ENCODE data around the gene CAVIN1.
"Not testable (repeated sequence)": the region's sequence is repeated elsewhere in the genome, so short reads cannot be mapped to it uniquely, and the experiment has no call there.

Gene CAVIN1

DNA sequence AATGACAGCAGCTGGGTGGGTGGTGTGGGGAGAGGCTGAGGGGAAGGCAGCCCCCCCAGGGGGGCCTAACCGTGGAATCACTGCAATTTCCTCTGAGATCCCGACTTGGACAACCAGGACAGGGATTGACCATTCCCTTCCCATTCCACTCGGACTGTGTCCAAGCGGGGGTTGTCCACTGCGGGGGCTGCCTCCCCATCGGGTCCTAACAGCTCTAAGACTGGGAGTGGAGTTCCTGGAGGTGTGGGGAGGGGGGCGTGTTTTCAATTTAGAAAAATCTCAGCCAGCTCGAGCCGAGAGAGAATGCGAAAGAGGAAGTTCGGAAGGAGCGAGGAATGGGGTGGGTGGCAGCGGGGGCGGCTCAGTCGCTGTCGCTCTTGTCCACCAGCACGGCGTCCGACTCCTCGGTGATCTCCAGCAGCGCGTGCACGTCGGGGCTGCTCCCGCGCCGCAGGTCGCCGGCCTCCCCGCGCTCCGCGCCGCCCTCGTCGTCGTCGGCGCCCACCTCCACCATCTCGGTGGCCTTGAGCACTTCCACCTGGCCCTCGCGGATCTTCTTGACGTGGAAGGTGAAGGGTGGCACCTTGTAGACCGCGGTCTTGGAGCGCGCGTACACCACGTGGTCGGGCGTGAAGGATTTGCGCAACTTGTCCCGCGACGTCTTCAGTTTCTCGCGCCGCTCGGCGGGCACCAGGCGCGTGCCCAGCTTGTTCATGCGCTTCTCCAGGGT, 18.6 kb downstream of the CAVIN1 start:
- DNase-seq: no peak

DNA sequence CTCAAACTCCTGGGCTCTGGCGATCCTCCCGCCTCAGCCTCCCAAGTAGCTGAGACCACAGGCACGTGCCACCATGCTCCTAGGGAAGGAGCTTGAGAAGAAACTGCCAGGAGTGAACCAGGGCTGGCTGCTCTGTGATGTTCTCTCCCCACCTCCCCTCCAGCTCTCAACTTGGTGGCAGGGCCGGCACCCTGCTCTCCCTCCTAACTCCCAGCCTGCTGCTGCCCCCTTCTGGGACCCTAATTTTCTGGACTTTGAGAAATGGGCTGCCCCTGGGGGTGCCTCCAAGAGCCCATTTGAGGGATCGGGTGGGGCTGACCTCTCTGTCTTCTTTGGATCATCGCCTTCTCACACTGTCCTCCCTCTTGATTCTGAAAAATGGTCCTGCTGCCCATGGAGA, 19.9 kb downstream of the CAVIN1 start:
- peak; percentile 73 for DNase-seq

GRCh38 chr17:42402117-42402516, 20.9 kb downstream of the CAVIN1 start:
- DNase-seq: peak; percentile 52

DNA sequence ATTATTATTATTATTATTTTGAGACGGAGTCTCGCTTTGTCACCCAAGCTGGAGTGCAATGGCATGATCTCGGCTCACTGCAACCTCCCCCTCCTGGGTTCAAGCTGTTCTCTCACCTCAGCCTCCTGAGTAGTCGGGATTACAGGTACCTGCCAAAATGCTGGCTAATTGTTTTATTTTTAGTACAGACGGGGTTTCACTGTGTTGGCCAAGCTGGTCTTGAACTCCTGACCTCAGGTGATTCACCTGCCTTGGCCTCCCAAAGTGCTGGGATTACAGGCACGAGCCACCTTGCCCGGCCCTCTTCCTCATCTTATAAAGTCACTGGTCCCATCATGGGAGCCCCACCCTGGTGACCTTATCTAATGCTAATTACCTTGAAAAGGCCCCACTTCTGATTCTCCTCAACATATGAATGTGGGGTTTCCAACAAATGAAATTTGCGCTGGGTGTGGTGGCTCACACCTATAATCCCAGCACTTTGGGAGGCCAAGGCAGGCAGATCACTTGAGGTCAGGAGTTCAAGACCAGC, 22.1 kb downstream of the CAVIN1 start:
- DNase-seq: not testable (repeated sequence)

GRCh38 chr17:42399948-42400843, 22.9 kb downstream of the CAVIN1 start:
- DNase-seq: no peak

GRCh38 chr17:42399121-42399520, 23.9 kb downstream of the CAVIN1 start:
- peak; percentile 94 for DNase-seq

- not testable (repeated sequence) for DNase-seq
Measured at GRCh38 chr17:42395601-42396000, 27.5 kb downstream of the CAVIN1 start.

DNA sequence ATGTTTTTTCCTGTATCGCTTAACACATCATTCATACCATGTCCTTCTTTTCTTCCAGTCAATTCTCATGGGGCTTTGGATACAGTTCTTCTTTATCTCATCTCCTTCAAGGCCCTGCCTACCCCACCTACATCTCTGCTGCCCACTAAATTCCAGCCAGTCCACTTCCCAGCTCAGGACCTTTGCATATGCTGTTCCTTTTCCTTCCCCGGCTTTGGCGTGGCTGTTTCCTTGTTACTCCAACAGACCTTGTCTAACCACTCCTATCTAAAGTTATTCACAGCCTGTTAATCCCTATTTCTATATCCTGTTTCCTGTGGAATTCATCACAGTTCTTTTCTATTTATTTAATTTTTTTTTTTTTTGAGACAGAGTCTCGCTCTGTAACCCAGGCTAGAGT, 28.2 kb downstream of the CAVIN1 start:
- DNase-seq: no peak

DNA sequence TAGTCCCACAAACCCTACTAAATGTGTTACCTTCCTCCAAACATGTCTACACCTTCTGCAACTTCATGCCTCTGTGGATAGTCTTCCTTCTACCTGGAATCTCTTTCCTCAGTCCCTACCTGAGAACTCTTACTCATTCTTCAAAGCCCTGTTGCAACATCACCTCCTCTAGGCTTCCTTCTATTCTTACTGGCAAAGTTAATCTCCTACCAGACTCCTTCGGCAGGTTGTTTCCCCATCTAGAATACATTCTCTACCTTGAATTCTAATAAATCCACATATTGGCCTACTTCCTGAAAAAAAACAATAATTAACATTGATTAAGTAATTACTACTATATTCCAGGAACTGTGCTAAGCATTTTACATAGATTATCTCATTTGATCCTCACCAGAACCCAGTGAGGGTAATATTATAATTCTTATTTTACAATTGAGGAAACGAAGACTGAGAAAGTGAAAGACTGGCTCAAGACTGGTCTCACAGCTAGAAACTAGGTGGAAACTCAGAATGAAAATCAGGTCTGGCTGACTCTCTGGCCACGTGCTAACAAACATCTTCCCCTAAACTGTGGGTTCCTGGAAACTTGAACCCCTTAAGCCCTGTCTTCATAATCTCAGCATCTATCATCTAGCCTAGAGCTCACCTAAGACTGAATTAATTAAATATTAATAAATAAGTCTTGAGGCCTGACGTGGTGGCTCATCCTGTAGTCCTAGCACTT, 30.2 kb downstream of the CAVIN1 start:
- DNase-seq: no peak

GRCh38 chr17:42391439-42391838, 31.6 kb downstream of the CAVIN1 start:
- DNase-seq: not testable (repeated sequence)

- DNase-seq: no peak
Measured at GRCh38 chr17:42389899-42390298, 33.2 kb downstream of the CAVIN1 start.

GRCh38 chr17:42389135-42389417, 34.0 kb downstream of the CAVIN1 start:
- no peak for DNase-seq

- peak; percentile 100 for DNase-seq
Measured at GRCh38 chr17:42388381-42389134, 34.5 kb downstream of the CAVIN1 start, which contains the start of gene STAT3. Gene STAT3 (minus strand): TSS chr17:42388442. CDS start chr17:42348516, 39,926 bp downstream.

GRCh38 chr17:42387661-42388380, 35.2 kb downstream of the CAVIN1 start:
- DNase-seq: peak; percentile 95

DNA sequence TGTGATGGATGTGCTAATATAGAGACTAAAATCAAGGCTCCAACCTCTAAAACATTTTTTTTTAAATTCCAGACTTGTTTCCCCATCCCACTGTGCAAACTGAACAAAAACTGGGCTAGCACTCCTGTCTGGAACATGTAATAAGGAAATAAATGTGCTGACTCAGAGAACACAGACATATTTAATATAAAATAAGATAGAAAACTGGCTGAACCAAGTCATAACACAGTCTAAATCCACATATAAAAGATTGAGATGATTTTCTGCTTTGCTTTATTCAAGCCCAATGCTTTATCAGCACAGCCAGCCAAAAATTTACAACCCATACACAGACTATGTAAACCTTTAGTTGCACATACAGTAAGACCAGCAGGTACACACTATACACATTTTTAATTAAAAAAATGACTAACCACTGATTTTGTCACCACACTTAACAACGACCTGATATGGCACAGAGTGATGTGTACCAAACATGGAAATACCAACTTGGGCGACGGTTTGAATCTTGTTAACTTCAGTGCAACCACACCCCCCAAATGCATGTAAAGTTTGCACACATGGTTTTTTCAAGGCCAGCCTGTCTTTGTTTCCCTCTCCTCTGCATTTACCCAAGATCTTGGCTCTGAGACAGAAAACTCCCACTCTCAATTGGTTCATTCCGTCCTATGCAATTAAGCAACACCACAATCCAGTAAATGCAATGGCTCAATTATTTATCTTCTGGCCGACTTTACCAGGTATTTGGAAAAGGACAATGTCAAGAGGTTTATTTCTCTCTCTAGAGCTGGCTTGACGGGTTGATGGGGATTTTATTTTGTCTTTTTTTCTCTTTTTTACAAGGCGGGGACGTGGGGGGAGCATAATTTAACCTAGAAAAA, 36.0 kb downstream of the CAVIN1 start:
- peak; percentile 87 for DNase-seq

DNA sequence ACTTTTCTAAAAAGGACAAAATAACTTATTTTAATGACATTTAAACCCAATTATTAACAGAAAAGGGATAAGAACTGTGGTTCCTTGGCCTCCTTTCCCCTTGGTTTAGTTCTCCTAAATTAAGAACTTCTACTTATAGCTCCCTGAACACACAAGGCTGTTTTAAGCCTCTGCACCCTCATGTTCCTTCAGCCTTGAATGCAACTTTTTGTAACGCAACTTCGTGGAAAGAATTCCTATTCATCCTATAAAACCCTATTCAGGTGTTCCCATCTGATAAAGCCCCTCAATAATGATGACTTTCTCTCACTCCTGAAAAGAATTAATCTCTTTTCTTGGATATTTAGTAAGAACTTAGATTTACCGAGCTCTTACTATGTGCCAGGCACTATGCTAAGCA, 41.2 kb downstream of the CAVIN1 start:
- no peak for DNase-seq

DNA sequence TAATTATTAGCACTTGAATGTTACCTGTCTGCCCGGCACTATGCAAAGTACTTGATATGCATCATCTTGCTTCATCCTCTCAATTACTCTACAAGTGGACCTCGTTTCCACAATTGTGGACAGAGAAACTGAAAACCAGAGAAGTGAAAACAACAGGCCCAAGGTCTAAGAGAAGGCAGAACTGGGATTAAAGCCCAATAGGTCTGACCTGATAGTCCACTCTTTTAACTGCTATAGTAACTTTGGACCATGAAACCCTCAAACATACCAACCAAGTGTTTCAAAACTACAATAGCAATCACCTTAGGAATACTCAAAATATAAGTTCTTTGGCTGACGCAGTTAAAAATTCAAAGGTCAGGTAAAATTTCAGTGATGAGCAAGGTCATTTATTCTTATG, 42.1 kb downstream of the CAVIN1 start:
- no peak for DNase-seq

DNA sequence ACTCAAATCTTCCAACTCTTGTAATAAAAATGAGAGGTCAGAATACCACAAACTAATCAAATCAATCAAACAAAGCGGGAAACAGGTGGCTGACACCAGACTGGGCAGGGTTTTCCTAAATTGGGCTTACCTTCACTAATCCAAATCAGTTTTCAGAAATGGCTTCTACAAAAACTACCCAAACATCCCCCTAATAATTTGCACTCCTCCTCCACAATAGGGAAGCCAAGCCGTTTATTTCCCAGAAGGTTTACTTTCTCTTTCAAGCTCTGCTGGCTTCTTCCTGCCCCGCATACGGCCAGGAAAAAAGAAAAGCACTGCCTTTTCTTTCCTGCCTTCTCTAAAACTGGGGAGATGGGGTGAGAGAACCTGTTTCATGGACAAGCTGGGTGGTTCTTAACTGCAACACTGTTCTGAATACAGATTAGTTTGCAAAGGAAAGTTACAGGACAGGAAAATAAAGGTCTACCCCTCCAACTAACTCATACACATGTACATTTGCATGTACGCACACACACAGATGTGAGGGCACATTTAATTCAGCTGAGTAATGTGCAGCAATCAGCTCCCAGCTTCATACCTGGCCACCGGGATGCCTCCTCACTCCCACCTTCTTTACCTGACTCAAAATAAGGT, 44.0 kb downstream of the CAVIN1 start:
- peak; percentile 73 for DNase-seq

DNA sequence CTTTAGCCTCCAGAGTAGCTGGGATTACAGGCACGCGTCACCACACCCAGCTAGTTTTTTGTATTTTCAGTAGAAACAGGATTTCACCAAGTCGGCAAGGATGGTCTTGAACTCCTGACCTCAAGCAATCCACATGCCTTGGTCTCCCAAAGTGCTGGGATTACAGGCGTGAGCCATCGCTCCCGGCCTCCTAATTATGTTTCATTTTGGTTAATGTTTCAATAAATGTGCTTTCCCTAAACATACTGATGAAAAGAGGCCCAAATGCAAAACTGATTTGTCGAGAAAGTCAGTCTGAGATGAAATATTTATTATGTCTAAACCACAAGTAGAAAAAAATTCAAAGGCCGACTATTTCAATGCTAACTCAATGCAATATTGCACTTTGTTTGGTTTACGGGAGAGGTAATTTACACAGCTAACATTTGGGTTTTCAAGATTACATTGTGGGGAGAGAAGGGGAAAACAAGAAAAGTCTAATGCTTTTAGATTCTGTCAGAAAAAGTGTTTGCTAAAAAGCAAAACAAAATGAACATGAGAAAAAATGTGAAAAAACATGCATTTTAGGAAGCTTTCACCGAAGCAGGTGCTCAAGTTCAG, 44.6 kb downstream of the CAVIN1 start:
- no peak for DNase-seq

- no peak for DNase-seq
Measured at GRCh38 chr17:42373896-42374295, 49.2 kb downstream of the CAVIN1 start.
